ENCODE results near the gene CAMSAP2.

GRCh38 chr1:200899015-200899386 lies 160.3 kb downstream of the CAMSAP2 start:
- TF ChIP-seq CTCF (conservative IDR thresholded peaks at IDR 0.05; ENCODE audit: low read depth, low read length), result no peak
- TF ChIP-seq EZH2phosphoT487 (IDR thresholded peaks at IDR 0.05; ENCODE audit: borderline replicate concordance, low read length), result no peak
- TF ChIP-seq EZH2 (IDR thresholded peaks at IDR 0.05; ENCODE audit: low read length, unreplicated experiment), result no peak
